Esophagus mucosa (tissue), 1 donor: ENCODE data around the gene NSUN4. TPM values are rescaled to one million over a fixed set of nuclear protein-coding genes. Genes with fewer than 3 reads are reported as not detected.
"Not testable (repeated sequence)": the region's sequence is repeated elsewhere in the genome, so short reads cannot be mapped to it uniquely, and the experiment has no call there.

Experiments used
- ATAC-seq: fragments of 200-7000 bp; cut with Tn5 transposase; one replicate; pipeline ENCODE4 v1.9.1; 2020
- total RNA-seq: library from RNA; stranded (reverse); gene quantifications from one replicate; pipeline ENCODE4 v1.2.4, GENCODE V29; 2023
- donor health status: DM: yes; HTN: yes; CAD: no.

Gene NSUN4
- total RNA-seq, 1 donor from 2014 or later = 18.5 TPM

DNA sequence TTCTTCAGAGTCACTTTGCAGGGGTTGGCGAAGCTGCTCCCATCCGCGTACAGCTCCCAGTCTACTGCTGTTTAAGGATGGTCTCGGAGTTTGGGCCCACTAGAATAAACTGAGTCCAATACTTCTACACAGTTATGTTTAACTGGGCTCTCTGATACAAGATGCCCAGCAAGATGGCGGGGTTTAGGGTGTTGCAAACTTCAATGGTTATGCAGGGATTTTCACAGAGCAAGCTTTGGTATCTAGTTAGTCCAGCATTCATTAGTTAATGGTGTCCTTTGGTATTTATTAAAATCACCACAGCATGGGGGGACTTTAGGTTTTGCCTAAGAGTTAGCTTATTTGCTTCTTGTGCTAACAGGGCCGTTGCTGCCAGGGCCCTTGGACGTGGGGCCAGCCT, 12.4 kb upstream of the NSUN4 start:
- ATAC-seq = not testable (repeated sequence)

- ATAC-seq = not testable (repeated sequence)
Observed at GRCh38 chr1:46329807-46330206, 10.8 kb upstream of the NSUN4 start.

DNA sequence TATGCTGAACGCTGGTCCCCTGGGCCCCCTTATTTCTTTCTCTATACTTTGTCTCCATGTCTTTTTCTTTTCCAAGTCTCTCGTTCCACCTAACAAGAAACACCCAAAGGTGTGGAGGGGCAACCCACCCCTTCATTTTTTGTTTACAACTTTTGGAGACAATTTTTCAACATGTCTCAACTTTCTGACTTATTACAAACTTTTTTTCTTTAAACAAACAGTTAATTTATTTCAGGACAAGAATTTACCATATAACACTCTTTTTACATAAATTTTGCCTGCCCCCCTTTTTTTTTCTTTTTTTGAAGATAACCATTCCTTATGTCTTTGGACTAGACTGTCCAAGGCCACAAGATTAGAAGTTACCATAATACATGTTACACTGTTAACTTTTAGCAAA, 10.2 kb upstream of the NSUN4 start:
- ATAC-seq = not testable (repeated sequence)

DNA sequence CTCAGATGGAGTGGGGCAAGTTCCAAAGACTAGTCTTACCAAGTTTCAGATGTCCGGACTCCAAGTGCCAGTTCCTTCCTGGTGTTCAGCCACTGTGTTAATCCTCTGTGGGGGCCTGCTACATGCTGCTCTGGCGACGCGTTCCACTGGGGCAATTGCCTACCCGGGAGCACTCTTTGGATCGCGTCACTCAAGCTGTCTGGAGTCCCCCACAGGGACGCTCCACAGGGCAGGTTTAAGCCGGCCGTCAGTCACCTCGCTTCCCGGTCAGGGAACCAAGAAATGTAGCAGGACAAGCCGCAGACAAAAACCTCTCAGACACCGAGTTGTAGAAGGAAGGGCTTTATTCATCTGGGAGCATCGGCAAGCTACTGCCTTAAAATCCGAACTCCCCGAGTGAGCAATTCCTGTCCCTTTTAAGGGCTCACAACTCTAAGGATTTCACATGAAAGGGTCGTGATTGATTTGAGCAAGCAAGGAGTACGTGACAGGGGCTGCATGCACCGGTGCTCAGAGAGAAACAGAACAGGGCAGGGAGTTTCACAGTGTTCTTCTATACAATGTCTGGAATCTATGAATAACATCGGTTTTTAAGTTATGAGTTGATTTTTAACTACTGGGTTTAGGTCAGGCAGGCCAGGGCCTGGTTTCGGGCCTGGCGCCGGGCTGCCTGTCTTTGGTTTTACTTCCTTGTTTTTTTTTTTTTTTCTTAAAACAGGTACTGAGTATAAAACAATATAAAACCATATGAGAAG, 8.6 kb upstream of the NSUN4 start:
- ATAC-seq = not testable (repeated sequence)

DNA sequence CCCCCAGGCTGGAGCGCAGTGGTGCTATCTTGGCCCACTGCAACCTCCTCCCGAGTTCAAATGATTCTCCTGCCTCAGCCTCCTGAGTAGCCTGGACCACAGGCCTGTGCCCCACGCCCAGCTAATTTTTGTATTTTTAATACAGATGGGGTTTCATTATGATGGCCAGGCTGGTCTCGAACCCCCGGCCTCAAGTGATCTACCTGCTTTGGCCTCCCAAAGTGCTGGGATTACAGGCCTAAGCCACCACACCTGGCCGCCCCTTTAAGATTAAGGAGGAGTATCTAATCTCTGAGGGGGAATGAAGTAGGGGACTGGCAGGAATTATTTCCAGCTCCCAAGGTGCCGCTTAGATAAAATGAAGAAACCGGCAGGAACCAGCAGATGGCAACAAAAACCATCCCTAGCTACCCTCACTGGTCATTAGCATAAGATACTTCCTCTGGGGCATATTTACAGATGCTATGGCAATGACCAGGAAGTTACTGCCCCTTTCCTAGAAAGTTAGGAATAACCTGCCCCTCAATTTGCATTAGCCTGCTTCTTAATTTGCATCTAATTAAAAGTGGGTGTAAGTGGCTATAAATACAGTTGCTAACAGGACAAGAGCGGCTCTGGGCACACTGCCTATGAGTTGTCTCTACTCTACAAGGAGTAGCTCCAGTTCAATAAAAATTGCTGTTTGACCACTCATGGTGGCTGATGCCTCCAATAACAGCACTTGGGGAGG, 7.1 kb upstream of the NSUN4 start:
- peak; percentile 71 for ATAC-seq

- ATAC-seq = no peak
Observed at GRCh38 chr1:46334030-46334384, 6.6 kb upstream of the NSUN4 start.

GRCh38 chr1:46335081-46335480, 5.5 kb upstream of the NSUN4 start:
- no peak for ATAC-seq

DNA sequence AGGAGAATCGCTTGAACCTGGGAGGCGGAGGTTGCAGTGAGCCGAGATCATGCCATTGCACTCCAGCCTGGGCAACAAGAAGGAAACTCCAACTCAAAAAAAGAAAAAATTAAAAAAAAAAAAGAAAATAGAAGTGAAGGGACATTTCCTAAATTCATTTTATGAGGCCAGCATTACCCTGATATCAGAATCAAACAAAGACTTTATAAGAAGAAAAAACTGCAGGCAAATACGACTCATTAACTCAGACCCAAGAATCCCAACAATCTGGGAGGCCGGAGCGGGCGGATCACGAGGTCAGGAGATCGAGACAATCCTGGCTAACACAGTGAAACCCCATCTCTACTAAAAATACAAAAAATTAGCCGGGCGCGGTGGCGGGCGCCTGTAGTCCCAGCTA, 3.2 kb upstream of the NSUN4 start:
- ATAC-seq = not testable (repeated sequence)

DNA sequence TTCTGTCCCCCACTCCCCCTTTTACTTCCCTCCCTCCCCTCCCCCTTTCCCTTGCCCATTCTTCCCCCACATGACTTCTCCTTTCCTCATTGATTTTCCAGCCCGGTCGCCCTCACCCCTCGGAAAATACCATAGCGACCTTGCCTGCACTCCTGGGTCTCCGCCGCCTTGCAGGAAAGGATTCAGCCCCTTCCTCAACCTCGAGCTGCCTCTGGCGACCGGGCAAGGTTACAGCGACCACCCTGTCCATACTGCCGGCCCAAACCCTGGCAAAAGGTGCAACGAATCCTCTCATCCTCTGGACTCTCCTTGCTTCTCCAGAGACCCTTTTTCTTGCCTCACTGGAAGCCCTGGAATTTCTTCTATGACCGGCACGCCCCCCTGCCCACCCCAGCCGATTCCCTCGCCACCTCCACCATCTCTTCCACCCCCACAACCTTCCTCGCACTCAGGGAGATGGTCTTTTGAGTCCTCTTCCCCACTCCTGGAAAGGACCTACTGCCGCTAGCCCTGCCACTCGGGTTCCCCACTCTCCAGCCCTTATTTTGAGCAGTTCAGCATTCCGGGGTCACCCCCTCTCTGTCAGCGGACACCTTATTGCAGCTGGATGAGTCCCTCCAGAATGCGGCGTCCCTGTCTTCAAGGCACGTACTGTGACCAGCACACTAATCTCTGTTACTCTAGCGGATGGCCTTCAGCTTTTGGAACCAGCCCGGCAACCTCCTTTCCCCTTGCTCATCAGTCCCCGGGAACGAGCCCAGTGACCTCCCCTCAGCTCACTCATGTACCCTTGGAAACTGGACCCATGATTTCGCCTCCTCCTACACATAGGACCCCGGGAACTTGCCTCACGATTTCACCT, 846 bp downstream of the NSUN4 start:
- no peak for ATAC-seq

GRCh38 chr1:46342084-46342656, 1.6 kb downstream of the NSUN4 start:
- ATAC-seq = no peak

DNA sequence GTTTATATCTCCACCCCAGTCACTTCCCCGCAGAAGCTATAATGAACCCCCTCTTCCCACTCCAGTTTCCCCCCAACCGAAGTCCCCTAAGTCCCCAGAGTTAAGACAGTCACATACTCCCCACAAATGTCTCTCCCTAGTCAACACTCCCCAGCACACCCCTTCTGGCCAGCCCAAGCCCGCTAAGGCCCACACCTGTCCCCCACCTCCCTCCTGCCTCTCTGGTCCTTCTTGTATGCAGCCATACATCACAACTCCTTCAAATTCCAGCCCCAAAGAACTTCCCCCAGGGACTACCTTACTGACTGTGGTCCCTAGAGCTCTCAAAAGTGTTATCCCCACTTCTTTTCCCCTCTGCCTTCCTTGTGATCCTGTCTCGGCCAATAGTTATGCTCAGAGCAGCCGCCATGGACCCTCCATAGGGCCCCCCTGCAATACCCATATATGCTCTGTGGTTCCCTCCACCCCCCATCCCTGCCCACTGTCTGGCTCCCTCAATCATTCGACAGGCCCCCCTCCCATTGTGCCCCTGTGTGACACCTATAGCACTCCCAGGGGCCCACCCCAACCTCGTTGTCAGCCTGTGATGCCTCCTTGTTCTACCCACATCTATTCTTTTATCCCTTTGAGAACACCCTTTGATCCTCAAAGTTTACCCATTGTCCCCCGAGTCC, 2.2 kb downstream of the NSUN4 start:
- ATAC-seq = no peak

DNA sequence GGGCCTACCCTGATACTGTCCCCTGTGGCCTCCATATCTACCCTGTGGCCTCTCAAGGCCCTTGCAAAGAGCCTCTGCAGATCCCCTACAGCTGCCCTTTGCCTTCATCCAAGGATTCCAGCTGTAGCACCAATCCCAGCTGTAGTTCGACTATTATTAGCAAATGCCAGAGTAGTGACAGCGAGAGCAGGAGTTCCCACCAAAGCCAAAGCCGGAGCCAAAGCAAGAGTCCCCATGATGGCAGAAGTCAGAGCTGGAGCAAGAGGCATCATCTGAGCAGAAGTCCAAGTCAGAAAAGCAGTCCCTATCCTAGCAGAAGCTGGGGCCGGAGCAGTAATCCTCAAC, 2.7 kb downstream of the NSUN4 start:
- no peak for ATAC-seq

GRCh38 chr1:46343705-46344104, 3.1 kb downstream of the NSUN4 start:
- no peak for ATAC-seq

- no peak for ATAC-seq
Observed at GRCh38 chr1:46344481-46344880, 3.9 kb downstream of the NSUN4 start.

DNA sequence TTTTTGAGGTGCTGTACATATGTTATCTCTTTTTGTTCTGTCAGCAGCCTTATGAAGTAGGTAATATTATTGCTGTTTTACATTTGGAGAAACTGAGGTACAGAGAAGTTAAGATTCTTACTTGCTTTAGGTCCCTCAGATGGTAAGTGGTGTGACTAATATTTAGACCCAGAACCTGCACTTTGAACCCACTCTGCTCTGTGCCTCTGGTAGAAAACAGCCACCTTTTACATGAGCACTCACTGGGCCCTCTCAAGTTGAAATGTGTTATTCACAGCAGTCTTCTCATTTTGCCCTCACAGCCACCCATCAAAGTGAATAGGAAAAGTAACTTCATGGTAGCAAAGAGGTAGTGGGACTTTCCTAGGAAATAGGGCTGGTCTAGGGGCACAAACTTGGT, 4.7 kb downstream of the NSUN4 start:
- ATAC-seq = no peak

DNA sequence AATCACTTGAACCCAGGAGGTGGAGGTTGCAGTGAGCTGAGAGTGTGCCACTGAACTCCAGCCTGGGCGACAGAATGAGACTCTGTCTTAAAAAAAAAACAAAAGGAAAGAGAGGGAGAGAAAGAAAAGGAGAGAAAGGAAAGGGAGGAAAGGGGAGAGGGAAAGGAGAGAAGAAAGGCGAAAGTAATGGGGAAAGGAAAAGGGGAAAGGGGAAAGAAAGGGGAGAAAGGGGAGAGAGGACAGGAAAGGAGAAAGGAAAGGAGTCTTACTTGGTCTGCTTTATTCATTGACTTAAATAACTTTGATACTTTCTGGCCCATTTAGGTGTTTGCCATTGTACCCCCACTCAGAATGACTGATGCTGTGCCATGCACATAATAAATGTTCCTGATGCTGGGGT, 11.8 kb downstream of the NSUN4 start:
- ATAC-seq = no peak

DNA sequence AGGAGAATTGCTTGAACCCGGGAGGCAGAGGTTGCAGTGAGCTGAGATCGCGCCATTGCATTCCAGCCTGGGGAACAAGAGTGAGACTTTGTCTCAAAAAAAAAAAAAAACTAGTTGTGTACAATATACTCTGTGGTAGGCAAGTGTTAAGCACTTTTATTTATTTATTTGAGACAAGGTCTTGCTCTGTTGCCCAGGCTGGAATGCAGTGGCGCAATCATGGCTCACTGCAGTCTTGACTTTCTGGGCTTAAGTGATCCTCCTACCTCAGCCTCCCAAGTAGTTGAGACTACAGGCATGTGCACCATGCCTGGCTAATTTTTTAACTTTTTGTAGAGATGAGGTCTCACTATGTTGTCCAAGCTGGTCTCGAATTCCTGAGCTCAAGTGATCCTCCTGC, 15.3 kb downstream of the NSUN4 start:
- ATAC-seq = not testable (repeated sequence)

DNA sequence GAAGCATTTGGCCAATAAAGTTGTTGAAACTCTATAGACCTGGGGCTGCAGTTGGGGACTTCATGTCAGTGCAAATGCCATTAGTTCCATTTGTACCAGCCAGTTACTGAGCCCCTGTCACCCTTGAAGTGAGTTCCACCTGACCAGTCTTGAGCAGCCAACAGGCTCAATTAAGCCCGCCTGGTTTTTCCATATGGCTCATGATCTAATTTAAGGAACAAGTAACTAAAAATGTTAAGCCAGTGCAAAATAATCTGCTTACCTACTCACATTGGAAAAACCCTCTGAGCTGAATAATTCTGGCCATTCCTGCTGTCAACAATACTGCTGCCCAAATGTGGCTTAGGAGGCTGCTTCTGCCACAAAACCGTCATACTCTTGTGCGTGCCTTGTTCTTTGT, 21.6 kb downstream of the NSUN4 start:
- ATAC-seq = no peak

- no peak for ATAC-seq
Observed at GRCh38 chr1:46363121-46363520, 22.5 kb downstream of the NSUN4 start.

DNA sequence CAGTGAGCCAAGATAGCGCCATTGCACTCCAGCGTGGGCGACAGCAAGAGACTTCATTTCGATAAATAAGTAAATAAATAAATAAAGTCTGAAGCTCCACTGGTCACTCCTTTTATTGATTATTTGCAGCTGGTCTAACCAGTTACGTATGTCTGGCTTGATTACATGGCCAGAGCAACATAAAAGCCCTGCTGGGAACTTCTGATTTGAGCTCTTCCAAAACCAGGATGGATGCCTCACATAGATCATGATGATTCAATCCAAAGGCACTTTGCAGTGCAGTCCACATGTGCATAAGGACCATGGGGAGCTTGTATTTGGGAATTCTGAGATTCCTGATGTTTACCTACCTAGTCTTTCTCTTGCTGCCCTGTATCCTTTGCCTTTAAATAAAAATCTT, 24.0 kb downstream of the NSUN4 start:
- ATAC-seq = no peak

GRCh38 chr1:46365796-46366195, 25.2 kb downstream of the NSUN4 start:
- ATAC-seq = not testable (repeated sequence)

GRCh38 chr1:46367072-46367471, 26.5 kb downstream of the NSUN4 start:
- ATAC-seq = no peak

- ATAC-seq = not testable (repeated sequence)
Observed at GRCh38 chr1:46367701-46368100, 27.1 kb downstream of the NSUN4 start.
